Dermis microvascular lymphatic vessel endothelial cell (primary cell): ENCODE data around the gene RECQL. TPM values are rescaled to one million over a fixed set of nuclear protein-coding genes. Genes with fewer than 3 reads are reported as not detected.
"Not testable (repeated sequence)": the region's sequence is repeated elsewhere in the genome, so short reads cannot be mapped to it uniquely, and the experiment has no call there.

Experiments
- DNase-seq, 2 donors: peaks; one replicate each; pipeline versions ENCODE4 v3.0.0 to v3.0.0-alpha.2; 2010; ENCODE audit warnings: low read depth in 2 of 2
- total RNA-seq: library from RNA; depleted of rRNA; stranded (reverse); fragments of >200 nt; gene quantifications from 2 replicates; pipeline ENCODE4 v1.2.1, GENCODE V29; 2014

RECQL gene
- total RNA-seq, 1 donor from 2014 or later, result 95.1 TPM

GRCh38 chr12:21502164-21502496, 695 bp upstream of the RECQL start:
- DNase-seq, result peak; percentile 23 to 70

- DNase-seq, result no peak
Measured at GRCh38 chr12:21500786-21501257, 613 bp downstream of the RECQL start.

GRCh38 chr12:21499765-21500164, 1.7 kb downstream of the RECQL start:
- no peak for DNase-seq

GRCh38 chr12:21485998-21486397, 15.4 kb downstream of the RECQL start:
- DNase-seq, result no peak

GRCh38 chr12:21483531-21483930, 17.9 kb downstream of the RECQL start:
- DNase-seq, result no peak

- DNase-seq, result no peak
Measured at GRCh38 chr12:21478756-21479455, 22.5 kb downstream of the RECQL start.

- DNase-seq, result peak in 1 of 2 donors; percentile 68
Measured at GRCh38 chr12:21476949-21477348, 24.5 kb downstream of the RECQL start.

- DNase-seq, result no peak
Measured at GRCh38 chr12:21475552-21475951, 25.9 kb downstream of the RECQL start.

- DNase-seq, result no peak
Measured at GRCh38 chr12:21472197-21472823, 29.1 kb downstream of the RECQL start.

GRCh38 chr12:21471294-21471693, 30.1 kb downstream of the RECQL start:
- DNase-seq, result no peak

- DNase-seq, result not testable (repeated sequence)
Measured at GRCh38 chr12:21467334-21467733, 34.1 kb downstream of the RECQL start.

GRCh38 chr12:21459474-21459873, 42.0 kb downstream of the RECQL start:
- no peak for DNase-seq

- DNase-seq, result no peak
Measured at GRCh38 chr12:21456291-21456780, 45.1 kb downstream of the RECQL start.

GRCh38 chr12:21453312-21453852, 48.1 kb downstream of the RECQL start:
- no peak for DNase-seq

- peak in 1 of 2 donors; percentile 5 for DNase-seq
Measured at GRCh38 chr12:21451529-21451928, 49.9 kb downstream of the RECQL start.

- DNase-seq, result no peak
Measured at GRCh38 chr12:21444193-21445146, 57.0 kb downstream of the RECQL start.

- no peak for DNase-seq
Measured at GRCh38 chr12:21439347-21439746, 62.1 kb downstream of the RECQL start.

- DNase-seq, result peak in 1 of 2 donors; percentile 17
Measured at GRCh38 chr12:21438643-21439042, 62.8 kb downstream of the RECQL start.

- no peak for DNase-seq
Measured at GRCh38 chr12:21434699-21435098, 66.7 kb downstream of the RECQL start.

GRCh38 chr12:21433525-21433924, 67.9 kb downstream of the RECQL start:
- DNase-seq, result no peak

GRCh38 chr12:21429994-21430393, 71.4 kb downstream of the RECQL start:
- no peak for DNase-seq

GRCh38 chr12:21428241-21428640, 73.2 kb downstream of the RECQL start:
- peak in 1 of 2 donors; percentile 36 for DNase-seq
